Measurements from ENCODE around the gene ZCCHC7.

The ZCCHC7 gene

DNA sequence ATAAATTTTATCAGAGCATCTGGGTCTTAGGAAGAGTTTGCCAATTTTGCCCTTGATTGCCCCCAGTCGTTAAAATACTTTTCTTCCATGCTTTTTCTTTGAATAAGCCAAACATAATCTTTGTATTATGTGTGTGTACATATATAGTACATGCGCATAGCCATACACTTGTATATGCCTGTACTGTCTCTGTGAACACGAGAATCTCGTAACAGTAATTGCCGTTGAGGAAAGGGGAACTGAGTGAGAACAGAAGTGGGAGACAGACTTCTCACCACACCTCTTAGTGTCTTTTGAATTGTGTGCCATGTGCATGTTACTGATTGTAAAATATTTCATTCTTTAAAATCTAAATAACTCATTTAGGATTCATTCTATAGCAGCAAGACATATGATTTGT lies 222.5 kb downstream of the ZCCHC7 start:
- no peak for DNase-seq

DNA sequence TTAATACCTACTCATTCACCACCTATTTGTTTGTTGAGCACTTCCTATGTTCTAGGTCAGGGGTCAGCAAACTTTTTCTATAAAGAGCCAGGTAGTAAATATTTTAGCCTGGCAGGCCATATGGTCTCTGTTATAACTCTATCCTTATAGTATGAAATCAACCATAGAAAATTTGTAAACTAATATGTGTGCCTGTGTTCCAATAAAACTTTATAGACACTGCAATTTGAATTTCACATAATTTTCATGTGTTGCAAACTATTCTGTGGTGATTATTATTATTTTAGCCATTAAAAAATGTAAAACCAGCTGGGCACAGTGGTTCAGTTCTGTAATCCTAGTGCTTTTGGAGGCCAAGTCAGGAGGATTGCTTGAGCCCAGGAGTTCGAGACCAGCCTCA lies 223.3 kb downstream of the ZCCHC7 start:
- DNase-seq = no peak

GRCh38 chr9:37345038-37345437 lies 224.7 kb downstream of the ZCCHC7 start:
- DNase-seq = no peak

GRCh38 chr9:37348917-37349316 lies 228.5 kb downstream of the ZCCHC7 start:
- DNase-seq = no peak

- DNase-seq = no peak
Observed at GRCh38 chr9:37350486-37351190, 230.3 kb downstream of the ZCCHC7 start.

GRCh38 chr9:37353791-37354190 lies 233.4 kb downstream of the ZCCHC7 start:
- no peak for DNase-seq

- no peak for DNase-seq
Observed at GRCh38 chr9:37362430-37362829, 242.1 kb downstream of the ZCCHC7 start.

- no peak for DNase-seq
Observed at GRCh38 chr9:37363124-37363523, 242.8 kb downstream of the ZCCHC7 start.

GRCh38 chr9:37364136-37364535 lies 243.8 kb downstream of the ZCCHC7 start:
- no peak for DNase-seq

- no peak for DNase-seq
Observed at GRCh38 chr9:37364751-37365360, 244.5 kb downstream of the ZCCHC7 start.

GRCh38 chr9:37369671-37370070 lies 249.3 kb downstream of the ZCCHC7 start:
- DNase-seq = no peak

DNA sequence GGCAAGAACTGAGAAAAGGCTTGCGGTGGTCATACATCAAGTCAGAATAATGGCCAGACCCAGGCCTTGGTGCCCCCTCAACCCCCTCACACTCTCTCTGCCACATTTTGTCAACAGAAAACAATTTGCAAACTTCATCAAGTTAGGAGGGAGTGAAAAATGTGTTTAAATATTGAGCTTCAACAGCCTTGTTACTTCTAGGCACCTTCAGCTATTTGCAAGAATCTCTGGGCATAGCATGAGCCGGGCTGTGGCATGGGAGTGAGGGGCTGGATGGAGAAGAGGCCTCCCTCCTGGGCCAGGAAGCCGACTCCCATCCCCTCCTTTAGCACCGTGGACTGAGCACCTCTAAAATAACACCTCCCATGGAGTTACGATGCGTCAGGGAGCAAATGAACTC lies 249.9 kb downstream of the ZCCHC7 start:
- DNase-seq = no peak

DNA sequence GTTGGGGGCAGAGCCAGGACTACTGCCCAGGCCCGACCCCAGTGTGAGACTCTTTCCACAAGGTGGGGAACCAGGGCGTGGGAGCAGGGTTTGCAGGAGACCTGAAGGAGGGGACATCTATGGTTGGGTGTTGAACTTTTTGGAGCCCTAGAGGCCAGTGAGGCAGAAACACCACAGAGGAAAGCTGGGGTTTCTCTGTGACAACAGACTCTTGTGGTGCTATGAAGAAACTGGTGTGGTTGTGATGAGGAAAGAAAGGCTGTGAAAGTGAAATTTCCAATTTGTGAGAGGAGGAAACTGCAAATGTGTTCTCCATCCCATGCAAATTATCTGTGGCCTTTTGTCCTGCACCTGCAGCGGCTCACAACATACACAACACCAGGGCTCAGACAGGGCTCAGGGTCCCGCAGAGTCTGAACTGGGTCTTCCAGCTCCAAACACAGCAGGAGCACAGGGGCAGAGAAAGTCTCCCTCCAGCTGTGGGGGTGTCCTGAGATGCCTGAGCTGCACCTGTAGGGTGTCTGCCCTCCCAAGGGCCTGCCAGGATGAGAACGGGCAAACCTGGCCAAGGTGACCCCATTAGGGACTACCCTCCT lies 250.7 kb downstream of the ZCCHC7 start:
- no peak for DNase-seq

DNA sequence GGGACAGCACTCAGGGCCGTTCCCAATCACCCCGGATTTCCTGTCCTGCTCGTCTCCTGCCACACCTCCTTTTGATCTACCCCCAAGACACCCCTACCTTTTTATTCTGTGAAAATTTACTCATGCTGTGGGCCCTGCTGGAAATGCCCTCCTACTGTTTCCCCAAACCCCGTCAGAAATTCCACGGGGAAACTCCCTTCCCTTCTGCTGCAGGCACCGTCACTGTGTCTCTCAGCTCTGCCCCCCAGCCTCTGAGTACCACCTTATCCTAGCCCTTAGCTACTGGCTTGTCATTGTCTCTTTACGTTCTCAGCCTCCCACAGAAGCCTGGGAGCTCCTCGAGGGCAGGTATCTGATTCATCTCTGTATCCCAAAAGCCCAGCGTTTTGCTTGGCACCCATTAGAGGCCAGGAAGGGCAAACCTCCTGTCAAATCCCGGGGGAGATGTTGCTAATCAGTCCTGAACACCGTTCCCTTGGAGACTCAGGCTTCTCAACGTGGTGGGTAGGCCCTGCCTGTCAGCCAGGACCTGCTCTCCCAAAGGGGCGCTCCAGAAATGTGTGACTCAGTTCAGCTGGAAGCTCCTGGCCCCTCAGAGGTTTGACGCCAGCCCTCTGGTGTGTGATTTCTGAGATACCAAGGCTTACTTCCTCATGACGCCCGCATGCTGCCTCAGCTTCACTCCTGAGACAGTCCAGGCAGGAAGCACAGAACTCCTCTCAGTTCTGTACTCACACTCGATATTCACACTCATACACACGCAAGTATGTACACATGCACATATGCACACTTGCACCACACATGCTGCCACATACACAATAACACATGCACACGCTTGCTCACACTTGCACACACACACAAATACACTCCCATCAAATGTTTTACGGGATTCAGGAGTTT lies 251.4 kb downstream of the ZCCHC7 start:
- DNase-seq = no peak

DNA sequence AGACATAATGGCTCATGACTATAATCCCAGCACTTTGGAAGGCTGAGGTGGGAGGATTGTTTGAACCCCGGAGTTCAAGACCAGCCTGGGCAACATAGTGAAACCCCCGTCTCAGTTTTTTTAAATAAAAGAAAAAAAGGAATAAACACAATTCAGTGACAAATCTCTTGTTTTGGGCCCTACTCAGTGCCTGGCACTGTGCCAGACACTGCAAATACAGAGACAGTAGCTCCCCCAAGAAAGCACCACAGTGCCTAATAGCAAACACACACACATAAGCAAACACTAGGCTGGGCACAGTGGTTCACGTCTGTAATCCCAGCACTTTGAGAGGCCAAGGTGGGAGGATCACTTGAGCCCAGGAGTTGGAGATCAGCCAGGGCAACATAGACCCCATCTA lies 252.5 kb downstream of the ZCCHC7 start:
- no peak for DNase-seq

GRCh38 chr9:37373621-37374020 lies 253.2 kb downstream of the ZCCHC7 start:
- no peak for DNase-seq

GRCh38 chr9:37374892-37375291 lies 254.5 kb downstream of the ZCCHC7 start:
- no peak for DNase-seq

DNA sequence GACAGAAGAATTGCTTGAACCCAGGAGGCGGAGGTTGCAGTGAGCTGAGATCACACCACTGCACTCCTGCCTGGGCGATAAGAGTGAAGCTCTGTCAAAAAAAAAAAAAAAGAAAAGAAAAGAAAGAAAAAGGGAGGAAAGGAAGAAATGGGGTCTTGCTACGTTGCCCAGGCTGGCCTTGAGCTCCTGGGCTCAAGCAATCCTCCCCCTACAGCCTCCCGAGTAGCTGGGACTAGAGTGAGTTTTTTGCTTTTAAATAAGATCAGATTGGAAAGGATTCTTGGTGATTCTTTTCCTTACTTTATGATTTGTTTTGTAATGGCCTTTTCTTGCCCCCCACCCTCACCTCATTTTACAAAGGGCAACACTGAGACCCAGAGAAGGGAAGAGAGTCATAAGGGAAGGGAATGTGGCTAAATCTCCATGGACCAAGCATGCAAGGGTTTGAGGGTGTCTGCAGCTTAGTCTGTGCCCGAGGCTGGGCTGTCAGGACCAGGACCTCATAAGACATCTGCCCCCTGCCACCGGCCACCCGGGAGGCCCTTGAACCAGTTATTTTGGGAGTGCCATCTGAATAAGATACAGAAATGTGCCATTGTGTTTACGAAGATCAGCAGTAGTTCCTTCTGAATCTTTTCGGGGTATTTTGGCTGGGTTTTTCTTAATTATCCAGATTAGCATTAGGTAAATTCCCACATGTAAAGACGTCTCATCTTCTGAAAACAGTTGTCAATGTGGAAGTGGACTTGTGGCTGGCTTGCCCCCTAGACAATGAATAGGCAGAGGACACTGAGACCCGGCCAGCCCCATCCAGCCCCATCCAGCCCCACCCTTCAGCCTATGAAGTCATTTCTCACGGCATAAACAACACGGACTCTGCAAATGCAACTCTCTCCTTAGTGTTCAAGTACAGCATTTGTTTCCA lies 257.6 kb downstream of the ZCCHC7 start:
- DNase-seq = no peak

- no peak for DNase-seq
Observed at GRCh38 chr9:37378613-37379004, 258.2 kb downstream of the ZCCHC7 start.

GRCh38 chr9:37379835-37380234 lies 259.5 kb downstream of the ZCCHC7 start:
- no peak for DNase-seq

DNA sequence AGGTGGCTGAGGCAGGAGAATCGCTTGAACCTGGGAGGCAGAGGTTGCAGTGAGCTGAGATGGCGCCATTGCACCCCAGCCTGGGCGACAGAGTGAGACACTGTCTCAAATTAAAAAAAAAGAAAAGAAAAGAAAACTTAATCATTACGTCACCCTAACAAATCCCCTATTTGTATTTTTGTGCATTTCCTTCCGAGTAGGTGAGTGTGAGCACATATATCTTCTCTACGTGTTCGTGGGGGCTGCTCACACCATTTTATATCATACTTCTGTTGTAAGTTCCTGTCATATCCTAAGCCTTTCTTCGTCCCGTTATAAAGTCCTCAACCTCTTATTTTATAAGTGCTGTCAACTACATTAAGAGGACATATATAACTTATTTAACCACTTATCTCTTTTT lies 260.2 kb downstream of the ZCCHC7 start:
- DNase-seq = no peak

DNA sequence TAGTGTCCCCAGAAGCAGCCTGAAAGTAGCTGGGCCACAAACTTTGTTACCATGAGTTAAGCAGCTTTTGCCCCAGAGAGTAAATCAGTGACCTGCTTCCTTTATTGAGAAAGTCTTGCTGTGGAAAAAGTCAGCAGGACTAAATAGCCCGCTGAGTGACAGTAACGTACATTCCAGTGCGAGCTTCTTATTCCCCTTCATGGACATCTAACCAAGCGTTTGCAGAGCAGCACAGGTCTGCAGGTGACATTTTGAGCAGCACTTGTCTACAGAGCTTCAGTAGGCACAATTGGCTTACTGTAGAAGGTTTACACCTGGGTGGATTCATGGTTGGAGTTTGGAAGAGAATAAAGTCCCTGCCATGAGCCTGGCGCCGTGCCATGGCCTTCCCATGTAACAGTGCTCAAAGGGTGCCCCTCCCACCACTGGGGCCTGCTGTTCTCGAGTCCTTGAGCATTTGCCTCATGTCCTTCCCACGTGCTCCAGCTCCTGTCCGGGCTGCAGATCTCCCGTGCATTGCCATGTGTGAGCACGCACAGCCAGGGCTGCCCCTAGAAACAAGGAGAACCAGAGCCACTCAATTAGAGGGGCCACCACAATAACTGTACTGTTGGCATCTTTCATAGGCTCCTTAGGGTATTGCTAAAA lies 260.8 kb downstream of the ZCCHC7 start:
- no peak for DNase-seq

Measured in NCI-H1436 treated with DMSO at 0.1 percent for 48 hours (cell line).